OCI-LY3 (cell line): ENCODE results near the gene RBBP9.

Source experiments
- CTCF ChIP-seq: fragments of 200-600, 300-600 bp; sonication (generic); IDR thresholded peaks from 2 replicates; pipeline ENCODE4 v1.5.1; 2014; ENCODE audit warnings: antibody characterized with exemption, low read length, low read depth
- EZH2phosphoT487 ChIP-seq: fragments of 200-600 bp; shearing (Covaris generic); IDR thresholded peaks from 2 replicates; pipeline ENCODE4 v1.6.1; 2018; ENCODE audit warnings: antibody characterized with exemption, mixed run types, low read depth

GRCh38 chr20:18529041-18529440 lies 32.0 kb upstream of the RBBP9 start:
- TF ChIP-seq CTCF: no peak
- TF ChIP-seq EZH2phosphoT487: no peak
